Choroid plexus epithelial cell (primary cell): ENCODE measurements around the gene TCEA3.

ENCODE experiments used
- DNase-seq: peaks from one replicate; pipeline ENCODE4 v3.0.0-alpha.2; 2010; ENCODE audit warnings: low read depth
- H3K4me3 ChIP-seq: 2 replicates; pipeline ENCODE4 v1.5.1; 2011; ENCODE audit warnings: low read depth, mild to moderate bottlenecking, control low read depth, low read length, moderate library complexity
- CTCF ChIP-seq: conservative IDR thresholded peaks from 2 replicates; pipeline ENCODE4 v1.5.1; 2011; ENCODE audit warnings: low read depth, mild to moderate bottlenecking, control low read depth, inconsistent platforms, low read length, moderate library complexity

The TCEA3 gene

GRCh38 chr1:23421753-23422240 lies 2.8 kb downstream of the TCEA3 start:
- no peak overlapping the region for H3K4me3 ChIP-seq
- DNase-seq: peak; percentile 81

GRCh38 chr1:23421343-23421742 lies 3.2 kb downstream of the TCEA3 start:
- TF ChIP-seq CTCF: no peak
- H3K4me3 ChIP-seq: no peak overlapping the region
- no peak for DNase-seq

More at GRCh38 chr1:23421753-23422240, 2.8 kb downstream of the TCEA3 start:
- peak; percentile 46 for TF ChIP-seq CTCF

- no peak for TF ChIP-seq CTCF
- no peak for DNase-seq
These were observed 3.8 kb downstream of the TCEA3 start for GRCh38 chr1:23420778-23421177.

GRCh38 chr1:23419180-23419579 lies 5.4 kb downstream of the TCEA3 start:
- H3K4me3 ChIP-seq: no peak overlapping the region
- TF ChIP-seq CTCF: no peak
- no peak for DNase-seq

More at GRCh38 chr1:23420778-23421177, 3.8 kb downstream of the TCEA3 start:
- H3K4me3 ChIP-seq: no peak overlapping the region

- no peak overlapping the region for H3K4me3 ChIP-seq
- DNase-seq: no peak
- no peak for TF ChIP-seq CTCF
These were observed 7.0 kb downstream of the TCEA3 start for GRCh38 chr1:23417570-23417969.

GRCh38 chr1:23416964-23417363 lies 7.6 kb downstream of the TCEA3 start:
- no peak for DNase-seq
- no peak for TF ChIP-seq CTCF

GRCh38 chr1:23408797-23409290 lies 15.7 kb downstream of the TCEA3 start:
- no peak overlapping the region for H3K4me3 ChIP-seq
- TF ChIP-seq CTCF: no peak
- no peak for DNase-seq

More at GRCh38 chr1:23416964-23417363, 7.6 kb downstream of the TCEA3 start:
- no peak overlapping the region for H3K4me3 ChIP-seq
